Peyer's patch (tissue), 4 donors: Measurements from ENCODE around the gene HSDL2.

Experiments
- POLR2A ChIP-seq, 2 donors: fragments of 450-650 bp; IDR thresholded peaks; one replicate each; pipeline ENCODE4 v1.5.1; 2017; ENCODE audit warnings: antibody characterized with exemption in 2 of 2, mild to moderate bottlenecking in 2 of 2, moderate library complexity in 2 of 2
- TF ChIP-seq, protein P1 (sequence below), 6 experiments: fragments of 450-650 bp in 4 of 6; fragments of 200-600 bp in 2 of 6; sonication (generic) in 1 of 6; IDR thresholded peaks; one replicate each; pipeline ENCODE4 v1.5.1; 2017 to 2019; ENCODE audit warnings: antibody characterized with exemption in 6 of 6, mild to moderate bottlenecking in 3 of 6, moderate library complexity in 1 of 6

DNA sequence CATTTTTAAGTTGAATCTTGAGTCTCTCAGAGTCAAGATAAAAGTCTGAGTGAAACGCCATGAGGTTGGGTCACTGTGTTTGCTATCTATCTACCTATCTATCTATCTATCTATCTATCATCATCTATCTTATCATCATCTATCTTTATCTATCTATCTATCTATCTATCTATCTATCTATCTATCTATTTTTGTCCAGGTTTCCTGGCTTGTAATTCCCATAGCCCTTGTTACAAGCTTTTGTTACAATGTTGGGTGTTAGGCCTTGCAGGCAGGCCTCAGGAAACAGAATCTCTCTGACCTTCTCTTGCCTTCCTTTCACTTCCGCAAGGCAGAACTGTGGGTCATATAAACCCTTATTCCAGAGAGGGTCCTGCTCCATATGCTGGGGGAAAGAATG, 94.1 kb downstream of the HSDL2 start:
- TF ChIP-seq, protein P1, sequence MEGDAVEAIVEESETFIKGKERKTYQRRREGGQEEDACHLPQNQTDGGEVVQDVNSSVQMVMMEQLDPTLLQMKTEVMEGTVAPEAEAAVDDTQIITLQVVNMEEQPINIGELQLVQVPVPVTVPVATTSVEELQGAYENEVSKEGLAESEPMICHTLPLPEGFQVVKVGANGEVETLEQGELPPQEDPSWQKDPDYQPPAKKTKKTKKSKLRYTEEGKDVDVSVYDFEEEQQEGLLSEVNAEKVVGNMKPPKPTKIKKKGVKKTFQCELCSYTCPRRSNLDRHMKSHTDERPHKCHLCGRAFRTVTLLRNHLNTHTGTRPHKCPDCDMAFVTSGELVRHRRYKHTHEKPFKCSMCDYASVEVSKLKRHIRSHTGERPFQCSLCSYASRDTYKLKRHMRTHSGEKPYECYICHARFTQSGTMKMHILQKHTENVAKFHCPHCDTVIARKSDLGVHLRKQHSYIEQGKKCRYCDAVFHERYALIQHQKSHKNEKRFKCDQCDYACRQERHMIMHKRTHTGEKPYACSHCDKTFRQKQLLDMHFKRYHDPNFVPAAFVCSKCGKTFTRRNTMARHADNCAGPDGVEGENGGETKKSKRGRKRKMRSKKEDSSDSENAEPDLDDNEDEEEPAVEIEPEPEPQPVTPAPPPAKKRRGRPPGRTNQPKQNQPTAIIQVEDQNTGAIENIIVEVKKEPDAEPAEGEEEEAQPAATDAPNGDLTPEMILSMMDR (IDR thresholded peaks at IDR 0.05), result no peak
- no peak for TF ChIP-seq POLR2A (IDR thresholded peaks at IDR 0.05)
